Retinal pigment epithelial cell (primary cell): Measurements from ENCODE around the gene ORMDL2.

Experiments used
- DNase-seq: peaks from one replicate; pipeline ENCODE4 v3.0.0-alpha.2; 2010; ENCODE audit warnings: low read depth
- H3K4me3 ChIP-seq: 2 replicates; pipeline ENCODE4 v1.5.1; 2011; ENCODE audit warnings: mild to moderate bottlenecking, low read length, control low read depth, moderate library complexity
- TF ChIP-seq, protein P1 (sequence below): conservative IDR thresholded peaks from 2 replicates; pipeline ENCODE4 v1.5.1; 2011; ENCODE audit warnings: low read depth, low read length, control low read depth, inconsistent platforms

Gene ORMDL2

DNA sequence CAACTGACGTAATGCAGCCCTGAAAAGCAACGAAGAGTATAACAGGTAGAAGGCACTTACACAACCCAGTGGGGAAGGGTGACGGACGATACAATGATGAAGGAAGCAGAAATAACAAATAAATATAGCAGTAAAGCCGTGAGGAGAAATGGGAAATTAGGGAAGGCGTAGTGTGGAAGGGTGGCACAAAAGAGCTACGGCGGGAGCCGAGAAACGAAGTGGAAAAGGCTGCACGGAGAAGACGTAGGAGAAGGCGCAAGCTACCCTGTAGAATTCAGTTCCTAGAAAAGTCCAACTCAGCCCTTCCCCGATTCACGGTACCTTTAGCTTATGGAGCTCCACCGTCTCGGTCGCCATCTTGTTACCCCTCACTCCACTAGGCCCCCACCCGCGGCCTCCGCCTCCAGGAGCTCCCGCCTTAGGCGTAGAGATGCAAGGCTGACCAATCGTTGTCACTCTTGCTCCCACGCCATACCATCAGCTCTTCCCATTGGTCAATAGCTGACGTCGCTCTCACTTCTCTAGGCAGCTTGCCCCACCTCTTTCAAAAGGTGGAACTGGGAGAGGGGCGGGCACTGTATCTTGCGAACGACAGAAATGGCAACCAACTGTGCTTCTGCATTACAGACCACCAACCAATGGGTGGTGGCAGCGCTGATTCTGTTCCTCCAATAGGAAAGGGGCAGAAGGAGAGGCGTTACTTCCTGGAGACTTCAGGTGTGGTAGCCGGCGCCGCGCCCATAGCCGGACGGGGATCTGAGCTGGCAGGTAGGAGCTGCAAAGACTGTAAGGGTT, at the start of gene ORMDL2, which contains the start of gene SARNP:
TSS of gene ORMDL2 (plus strand) at position 697 of the 795 bp plus-strand sequence. CDS start 959 bp downstream, outside the sequence.
TSS of gene SARNP (minus strand) at position 380 of the 795 bp plus-strand sequence. CDS start at position 357, 23 bp downstream.
- TF ChIP-seq, protein P1, sequence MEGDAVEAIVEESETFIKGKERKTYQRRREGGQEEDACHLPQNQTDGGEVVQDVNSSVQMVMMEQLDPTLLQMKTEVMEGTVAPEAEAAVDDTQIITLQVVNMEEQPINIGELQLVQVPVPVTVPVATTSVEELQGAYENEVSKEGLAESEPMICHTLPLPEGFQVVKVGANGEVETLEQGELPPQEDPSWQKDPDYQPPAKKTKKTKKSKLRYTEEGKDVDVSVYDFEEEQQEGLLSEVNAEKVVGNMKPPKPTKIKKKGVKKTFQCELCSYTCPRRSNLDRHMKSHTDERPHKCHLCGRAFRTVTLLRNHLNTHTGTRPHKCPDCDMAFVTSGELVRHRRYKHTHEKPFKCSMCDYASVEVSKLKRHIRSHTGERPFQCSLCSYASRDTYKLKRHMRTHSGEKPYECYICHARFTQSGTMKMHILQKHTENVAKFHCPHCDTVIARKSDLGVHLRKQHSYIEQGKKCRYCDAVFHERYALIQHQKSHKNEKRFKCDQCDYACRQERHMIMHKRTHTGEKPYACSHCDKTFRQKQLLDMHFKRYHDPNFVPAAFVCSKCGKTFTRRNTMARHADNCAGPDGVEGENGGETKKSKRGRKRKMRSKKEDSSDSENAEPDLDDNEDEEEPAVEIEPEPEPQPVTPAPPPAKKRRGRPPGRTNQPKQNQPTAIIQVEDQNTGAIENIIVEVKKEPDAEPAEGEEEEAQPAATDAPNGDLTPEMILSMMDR: no peak
- peak; percentile 100 for DNase-seq
- H3K4me3 ChIP-seq: peak within 1 kb of the TSS; percentile 100

GRCh38 chr12:55771736-55772135, 46.1 kb upstream of the ORMDL2 start:
- TF ChIP-seq, protein P1: no peak
- DNase-seq: no peak
- no peak overlapping the region for H3K4me3 ChIP-seq

- TF ChIP-seq, protein P1: no peak
- no peak overlapping the region for H3K4me3 ChIP-seq
Measured at GRCh38 chr12:55777856-55778255, 40.0 kb upstream of the ORMDL2 start.

GRCh38 chr12:55780685-55781084, 37.2 kb upstream of the ORMDL2 start:
- no peak overlapping the region for H3K4me3 ChIP-seq
- no peak for DNase-seq
- TF ChIP-seq, protein P1: no peak

More at GRCh38 chr12:55777856-55778255, 40.0 kb upstream of the ORMDL2 start:
- no peak for DNase-seq

DNA sequence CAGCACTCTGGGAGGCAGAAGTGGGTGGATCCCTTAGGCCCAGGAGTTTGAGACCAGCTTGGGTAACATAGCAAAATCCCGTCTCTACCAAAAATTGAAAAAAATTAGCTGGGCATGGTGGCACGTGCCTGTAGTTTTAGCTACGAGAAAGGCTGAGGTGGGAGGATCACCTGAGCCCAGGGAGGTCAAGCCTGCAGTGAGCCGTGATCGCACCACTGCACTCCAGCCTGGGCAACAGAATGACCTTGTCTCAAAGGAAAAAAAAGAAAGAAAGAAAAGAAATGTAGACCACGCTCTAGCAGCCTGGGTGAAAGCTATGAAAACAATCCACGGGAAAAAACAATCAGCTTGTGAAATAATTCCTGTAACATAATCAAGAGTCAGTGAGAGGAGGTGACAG, 29.3 kb upstream of the ORMDL2 start:
- TF ChIP-seq, protein P1: no peak
- H3K4me3 ChIP-seq: no peak overlapping the region
- DNase-seq: no peak

DNA sequence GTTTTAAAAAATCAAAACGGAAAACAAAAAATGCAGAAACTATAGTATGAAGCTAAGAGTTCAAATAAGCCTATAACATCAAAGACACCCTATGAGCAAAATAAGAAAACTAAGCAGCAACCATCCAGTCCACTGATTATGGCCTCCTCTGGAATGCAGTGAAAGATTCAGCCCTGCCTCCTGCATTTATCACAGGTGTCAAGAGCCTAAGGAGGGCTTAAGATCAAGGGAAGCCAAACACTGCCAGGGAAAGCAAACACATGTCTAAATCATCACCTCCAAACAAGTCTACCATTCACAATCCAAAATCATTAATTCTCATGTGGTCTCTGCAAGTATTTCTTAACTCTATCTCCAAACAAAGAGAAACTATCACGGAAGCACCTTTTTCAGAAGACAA, 28.7 kb upstream of the ORMDL2 start:
- no peak overlapping the region for H3K4me3 ChIP-seq
- no peak for DNase-seq
- TF ChIP-seq, protein P1: no peak

DNA sequence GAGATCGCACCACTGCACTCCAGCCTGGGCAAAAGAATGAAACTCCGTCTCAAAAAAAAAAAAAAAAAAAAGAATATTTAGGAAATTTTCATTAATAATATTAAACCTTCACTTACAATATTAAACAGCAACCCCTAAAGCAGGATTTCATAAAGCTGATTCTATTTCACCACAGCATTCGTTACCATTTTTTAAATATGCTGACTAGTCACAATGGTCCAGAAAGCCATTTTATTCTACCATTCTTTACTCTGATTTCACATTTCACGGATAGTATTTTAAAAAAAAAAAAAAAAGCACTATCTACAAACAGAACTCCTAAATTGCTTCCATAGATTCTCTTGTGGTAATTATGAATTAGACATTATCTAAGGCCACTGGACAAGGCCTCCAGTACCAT, 27.9 kb upstream of the ORMDL2 start:
- TF ChIP-seq, protein P1: no peak
- H3K4me3 ChIP-seq: no peak overlapping the region
- DNase-seq: no peak
